GM12873 (cell line): ENCODE data around the gene DCST2.
A peak's percentile ranks its signal among the peaks of the same experiment; 100 is the strongest.

ENCODE experiments used
- TF ChIP-seq, protein P1 (sequence below): IDR thresholded peaks from 2 replicates; pipeline ENCODE4 v1.5.1; 2012; ENCODE audit warnings: low read depth, mild to moderate bottlenecking, moderate library complexity, low read length, control low read depth; ENCODE audit not compliant: insufficient read depth; ENCODE audit errors: missing control alignments

The DCST2 gene

DNA sequence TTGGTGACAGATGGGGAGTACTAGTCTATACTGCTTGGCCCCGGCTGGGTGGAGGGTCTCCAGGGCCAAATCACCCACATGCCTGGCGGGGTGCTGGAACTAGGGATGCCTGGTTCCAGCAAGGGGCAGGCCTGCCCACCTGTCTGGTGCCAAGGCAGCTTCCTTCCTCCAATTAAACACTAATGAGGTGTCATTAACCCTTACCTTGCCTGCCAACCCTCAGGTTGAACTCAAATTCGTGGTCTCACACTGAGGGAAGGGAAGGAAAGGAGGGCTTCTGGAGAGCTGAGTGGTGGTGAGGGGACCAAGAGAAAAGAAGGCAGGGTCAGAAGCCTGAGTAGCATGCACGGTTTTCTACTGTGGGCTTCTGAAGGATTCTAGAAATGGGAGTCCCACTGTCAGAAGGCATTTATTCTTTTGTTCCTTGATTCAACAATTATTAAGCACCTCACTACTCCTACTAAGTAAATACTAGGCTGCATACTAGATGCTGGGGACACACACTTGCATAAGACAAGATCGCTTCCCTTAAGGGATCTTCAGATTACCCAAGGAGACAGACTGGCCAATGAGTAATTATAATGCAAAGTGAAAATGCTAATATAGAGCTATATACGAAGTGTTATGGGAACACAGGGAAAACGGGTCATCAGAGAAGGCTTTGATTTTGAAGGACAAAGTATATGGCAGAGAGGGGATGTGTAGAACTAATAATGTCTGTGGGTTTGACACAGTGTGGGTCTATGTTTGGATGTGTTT, 39.1 kb upstream of the DCST2 start:
- TF ChIP-seq, protein P1, sequence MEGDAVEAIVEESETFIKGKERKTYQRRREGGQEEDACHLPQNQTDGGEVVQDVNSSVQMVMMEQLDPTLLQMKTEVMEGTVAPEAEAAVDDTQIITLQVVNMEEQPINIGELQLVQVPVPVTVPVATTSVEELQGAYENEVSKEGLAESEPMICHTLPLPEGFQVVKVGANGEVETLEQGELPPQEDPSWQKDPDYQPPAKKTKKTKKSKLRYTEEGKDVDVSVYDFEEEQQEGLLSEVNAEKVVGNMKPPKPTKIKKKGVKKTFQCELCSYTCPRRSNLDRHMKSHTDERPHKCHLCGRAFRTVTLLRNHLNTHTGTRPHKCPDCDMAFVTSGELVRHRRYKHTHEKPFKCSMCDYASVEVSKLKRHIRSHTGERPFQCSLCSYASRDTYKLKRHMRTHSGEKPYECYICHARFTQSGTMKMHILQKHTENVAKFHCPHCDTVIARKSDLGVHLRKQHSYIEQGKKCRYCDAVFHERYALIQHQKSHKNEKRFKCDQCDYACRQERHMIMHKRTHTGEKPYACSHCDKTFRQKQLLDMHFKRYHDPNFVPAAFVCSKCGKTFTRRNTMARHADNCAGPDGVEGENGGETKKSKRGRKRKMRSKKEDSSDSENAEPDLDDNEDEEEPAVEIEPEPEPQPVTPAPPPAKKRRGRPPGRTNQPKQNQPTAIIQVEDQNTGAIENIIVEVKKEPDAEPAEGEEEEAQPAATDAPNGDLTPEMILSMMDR: no peak

- TF ChIP-seq, protein P1: no peak
These were observed 38.1 kb upstream of the DCST2 start for GRCh38 chr1:155071701-155072100.

- TF ChIP-seq, protein P1: peak; percentile 54
These were observed 37.4 kb upstream of the DCST2 start for GRCh38 chr1:155070721-155071569.

GRCh38 chr1:155070158-155070621, 36.6 kb upstream of the DCST2 start:
- TF ChIP-seq, protein P1: no peak

GRCh38 chr1:155069551-155070157, 36.1 kb upstream of the DCST2 start:
- TF ChIP-seq, protein P1: no peak

DNA sequence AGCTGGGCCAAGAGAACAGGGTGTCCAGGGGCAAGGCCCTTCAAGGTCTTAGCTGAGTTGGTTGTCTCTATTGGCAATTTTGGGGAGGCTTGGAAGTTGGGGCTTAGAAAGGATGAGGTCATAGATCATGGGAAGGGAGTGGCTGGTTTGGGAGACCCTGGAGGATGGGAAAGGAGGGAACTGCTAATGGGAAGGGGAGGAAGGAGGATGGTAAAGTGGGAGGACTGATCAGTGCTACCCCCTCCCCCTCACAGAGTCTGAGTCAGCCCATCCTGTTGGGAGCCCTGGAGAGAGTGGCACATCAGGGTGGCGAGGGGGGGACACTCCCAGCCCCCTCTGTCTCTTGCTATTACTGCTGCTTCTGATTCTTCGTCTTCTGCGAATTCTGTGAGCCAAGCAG, 35.0 kb upstream of the DCST2 start:
- TF ChIP-seq, protein P1: no peak

DNA sequence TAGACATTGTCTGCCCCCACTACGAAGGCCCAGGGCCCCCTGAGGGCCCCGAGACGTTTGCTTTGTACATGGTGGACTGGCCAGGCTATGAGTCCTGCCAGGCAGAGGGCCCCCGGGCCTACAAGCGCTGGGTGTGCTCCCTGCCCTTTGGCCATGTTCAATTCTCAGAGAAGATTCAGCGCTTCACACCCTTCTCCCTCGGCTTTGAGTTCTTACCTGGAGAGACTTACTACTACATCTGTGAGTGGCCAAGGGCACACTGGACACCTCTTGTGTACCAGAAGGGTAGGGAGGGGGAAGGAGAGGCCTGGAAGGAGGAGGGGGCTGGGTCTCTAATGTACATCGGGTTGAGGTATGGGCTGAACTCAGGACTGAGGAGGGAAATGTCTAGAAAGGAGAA, 33.2 kb upstream of the DCST2 start:
- TF ChIP-seq, protein P1: no peak
